GM18511 (cell line): ENCODE measurements around the gene TNK2.
"Not testable (repeated sequence)": the region's sequence is repeated elsewhere in the genome, so short reads cannot be mapped to it uniquely, and the experiment has no call there.

Source experiments
- ATAC-seq: cut with Tn5 transposase; IDR thresholded peaks from one replicate; pipeline ENCODE4 v1.9.1; 2021; ENCODE audit warnings: mild to moderate bottlenecking, moderate library complexity; ENCODE audit not compliant: unreplicated experiment

TNK2 gene

DNA sequence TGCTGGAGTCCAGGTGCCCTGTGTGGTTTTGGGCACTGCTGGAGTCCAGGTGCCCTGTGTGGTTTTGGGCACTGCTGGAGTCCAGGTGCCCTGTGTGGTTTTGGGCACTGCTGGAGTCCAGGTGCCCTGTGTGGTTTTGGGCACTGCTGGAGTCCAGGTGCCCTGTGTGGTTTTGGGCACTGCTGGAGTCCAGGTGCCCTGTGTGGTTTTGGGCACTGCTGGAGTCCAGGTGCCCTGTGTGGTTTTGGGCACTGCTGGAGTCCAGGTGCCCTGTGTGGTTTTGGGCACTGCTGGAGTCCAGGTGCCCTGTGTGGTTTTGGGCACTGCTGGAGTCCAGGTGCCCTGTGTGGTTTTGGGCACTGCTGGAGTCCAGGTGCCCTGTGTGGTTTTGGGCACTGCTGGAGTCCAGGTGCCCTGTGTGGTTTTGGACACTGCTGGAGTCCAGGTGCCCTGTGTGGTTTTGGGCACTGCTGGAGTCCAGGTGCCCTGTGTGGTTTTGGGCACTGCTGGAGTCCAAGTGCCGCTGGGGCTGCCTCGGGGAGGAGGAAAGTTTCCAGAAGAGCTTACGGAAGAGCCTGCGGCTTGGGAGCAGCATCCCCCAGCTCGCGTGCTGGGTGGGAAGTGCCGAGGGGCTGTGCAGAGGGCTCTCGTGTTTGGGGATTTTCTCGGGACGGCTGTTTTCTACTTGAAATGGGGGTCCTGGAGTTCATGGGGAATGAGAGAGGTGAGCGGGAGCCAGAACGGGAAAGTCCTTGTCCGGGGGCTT is 83.7 kb downstream of the TNK2 start:
- not testable (repeated sequence) for ATAC-seq

DNA sequence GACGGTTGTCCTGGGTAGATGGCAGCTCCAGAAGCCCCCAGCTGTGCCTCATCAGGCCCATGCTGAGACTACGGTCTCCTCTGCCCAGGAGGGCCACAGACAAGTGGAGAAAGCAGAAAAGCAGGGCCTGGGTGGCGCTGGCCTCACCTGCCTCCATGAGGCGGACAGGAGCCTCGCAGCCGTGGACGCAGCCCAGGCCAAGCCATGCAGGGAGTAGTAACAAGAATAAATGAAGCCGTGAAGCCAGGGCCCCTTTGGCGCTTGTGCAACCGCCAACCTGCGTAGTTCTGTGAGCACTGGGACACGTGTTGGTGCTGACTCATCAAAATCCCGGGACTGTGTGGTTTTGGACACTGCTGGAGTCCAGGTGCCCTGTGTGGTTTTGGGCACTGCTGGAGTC is 84.4 kb downstream of the TNK2 start:
- ATAC-seq = no peak

DNA sequence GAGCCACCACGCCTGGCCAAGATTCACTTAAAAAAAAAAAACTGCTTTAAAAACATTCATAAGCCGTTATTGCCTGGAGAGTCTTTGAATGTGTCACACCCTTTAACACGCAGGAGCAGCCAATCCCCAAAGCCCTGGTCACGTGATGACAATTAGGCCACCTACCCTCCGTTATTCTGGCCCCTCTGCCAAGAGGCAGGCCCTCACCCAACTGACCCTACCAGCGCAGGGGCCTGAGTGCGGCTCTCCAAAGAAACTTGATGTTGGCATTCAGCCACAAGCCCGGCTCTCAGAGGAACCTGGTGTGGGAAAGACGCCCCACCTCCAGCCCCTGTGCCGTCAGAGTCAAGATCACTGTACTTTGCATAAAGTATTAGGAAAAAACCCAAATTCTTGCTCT is 85.1 kb downstream of the TNK2 start:
- ATAC-seq = no peak

- ATAC-seq = no peak
Observed at GRCh38 chr3:195822131-195822696, 86.1 kb downstream of the TNK2 start.

GRCh38 chr3:195821403-195822130 is 86.8 kb downstream of the TNK2 start:
- ATAC-seq = no peak

- ATAC-seq = no peak
Observed at GRCh38 chr3:195820901-195821300, 87.5 kb downstream of the TNK2 start.

- ATAC-seq = no peak
Observed at GRCh38 chr3:195820186-195820585, 88.2 kb downstream of the TNK2 start.

GRCh38 chr3:195818301-195818700 is 90.0 kb downstream of the TNK2 start:
- no peak for ATAC-seq

GRCh38 chr3:195817578-195818135 is 90.7 kb downstream of the TNK2 start:
- ATAC-seq = no peak

DNA sequence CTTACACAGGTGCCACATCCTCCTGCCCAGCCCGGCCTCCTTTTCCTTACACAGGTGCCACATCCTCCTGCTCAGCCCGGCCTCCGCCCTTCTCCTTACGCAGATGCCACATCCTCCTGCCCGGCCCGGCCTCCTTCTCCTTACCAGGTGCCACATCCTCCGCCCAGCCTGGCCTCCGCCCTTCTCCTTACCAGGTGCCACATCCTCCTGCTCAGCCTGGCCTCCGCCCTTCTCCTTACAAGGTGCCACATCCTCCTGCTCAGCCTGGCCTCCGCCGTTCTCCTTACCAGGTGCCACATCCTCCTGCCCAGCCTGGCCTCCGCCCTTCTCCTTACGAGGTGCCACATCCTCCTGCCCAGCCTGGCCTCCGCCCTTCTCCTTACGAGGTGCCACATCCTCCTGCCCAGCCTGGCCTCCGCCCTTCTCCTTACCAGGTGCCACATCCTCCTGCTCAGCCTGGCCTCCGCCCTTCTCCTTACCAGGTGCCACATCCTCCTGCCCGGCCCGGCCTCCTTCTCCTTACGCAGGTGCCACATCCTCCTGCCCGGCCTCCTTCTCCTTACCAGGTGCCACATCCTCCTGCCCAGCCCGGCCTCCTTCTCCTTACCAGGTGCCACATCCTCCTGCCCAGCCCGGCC is 92.0 kb downstream of the TNK2 start:
- not testable (repeated sequence) for ATAC-seq

- ATAC-seq = no peak
Observed at GRCh38 chr3:195815169-195815771, 93.1 kb downstream of the TNK2 start.

- no peak for ATAC-seq
Observed at GRCh38 chr3:195813916-195814640, 94.3 kb downstream of the TNK2 start.
